OCI-M1 (cell line): Measurements from ENCODE around the gene MOCOS.
"Not testable (repeated sequence)": the region's sequence is repeated elsewhere in the genome, so short reads cannot be mapped to it uniquely, and the experiment has no call there.

ENCODE experiments used
- DNase-seq: peaks from one replicate; lab custom pipeline; 2025; lab: John Stamatoyannopoulos, UW

Gene MOCOS

GRCh38 chr18:36187193-36187825 lies at the start of gene MOCOS:
Gene MOCOS, plus strand, starts transcription at chr18:36187497. Its CDS starts 43 bp downstream, at chr18:36187540.
- DNase-seq = no peak

- no peak for DNase-seq
Measured at GRCh38 chr18:36139245-36139644, 48.1 kb upstream of the MOCOS start.

GRCh38 chr18:36141576-36141975 lies 45.7 kb upstream of the MOCOS start:
- DNase-seq = no peak

DNA sequence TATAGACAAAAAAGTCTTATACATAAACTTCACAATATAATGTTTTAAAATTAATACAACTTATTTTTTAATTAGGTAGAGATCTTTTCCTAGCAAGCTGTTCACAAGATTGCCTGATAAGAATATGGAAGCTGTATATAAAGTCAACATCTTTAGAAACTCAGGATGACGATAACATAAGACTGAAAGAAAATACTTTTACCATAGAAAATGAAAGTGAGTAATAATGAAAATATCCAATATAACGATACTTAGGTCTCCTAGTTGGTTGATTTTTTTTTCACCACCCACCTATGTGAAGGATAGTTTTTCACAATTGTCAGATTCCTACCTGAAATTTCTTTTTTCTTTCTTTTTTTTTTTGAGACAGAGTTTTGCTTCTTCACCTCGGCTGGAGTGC lies 44.5 kb upstream of the MOCOS start:
- DNase-seq = no peak

DNA sequence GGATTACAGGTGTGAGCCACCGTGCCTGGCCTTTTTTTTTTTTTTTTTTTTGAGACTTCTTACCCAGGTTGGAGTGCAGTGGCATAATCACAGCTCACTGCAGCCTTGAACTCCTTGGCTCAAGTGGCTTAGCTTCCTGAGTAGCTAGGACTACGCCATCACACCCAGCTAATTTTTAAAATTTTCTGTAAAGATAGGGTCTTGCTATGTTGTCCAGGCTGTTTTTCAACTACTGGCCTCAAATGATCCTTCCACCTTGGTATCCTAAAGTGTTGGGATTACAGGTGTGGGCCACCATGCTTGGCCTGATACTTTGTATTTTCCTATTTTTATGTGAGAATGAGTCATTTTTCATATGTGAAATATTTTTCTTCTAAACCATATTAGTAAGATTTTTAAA lies 43.9 kb upstream of the MOCOS start:
- no peak for DNase-seq

DNA sequence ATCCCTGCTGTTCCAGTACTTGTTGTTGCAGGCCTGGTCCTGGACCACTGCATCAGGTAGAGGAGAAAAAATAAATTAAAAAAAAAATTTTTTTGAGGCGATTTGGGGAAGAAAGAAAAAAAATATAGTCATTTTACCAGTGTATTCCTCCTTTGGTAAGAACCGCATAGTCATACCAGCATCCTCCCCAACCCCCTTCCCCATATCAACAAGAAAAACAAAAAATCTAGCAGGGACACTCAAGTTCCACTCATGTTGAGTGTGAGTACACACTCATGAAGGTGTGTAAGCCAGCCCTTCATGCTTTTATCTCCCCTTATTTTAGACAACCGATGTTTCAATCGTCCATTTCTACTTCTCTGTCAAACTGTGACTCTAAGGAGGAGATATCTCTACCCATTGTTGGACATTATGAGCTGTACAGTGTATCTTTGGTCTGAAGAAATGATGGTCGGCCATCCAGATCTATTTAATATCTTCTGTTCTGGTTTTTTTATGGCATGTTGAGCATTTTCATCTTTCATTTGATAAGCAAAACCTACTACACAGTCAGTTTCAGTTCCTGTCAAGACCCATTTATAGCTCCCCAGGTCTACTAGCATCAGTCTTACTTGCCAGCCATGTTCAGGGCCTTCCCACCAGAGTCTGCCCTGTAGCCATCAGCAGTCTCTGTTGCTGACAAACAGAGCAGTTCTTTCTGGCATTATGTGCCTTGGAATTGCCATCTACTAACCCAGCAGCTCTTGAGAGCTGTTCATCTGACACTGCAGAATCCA lies 37.6 kb upstream of the MOCOS start:
- DNase-seq = no peak

GRCh38 chr18:36152781-36153180 lies 34.5 kb upstream of the MOCOS start:
- DNase-seq = no peak

DNA sequence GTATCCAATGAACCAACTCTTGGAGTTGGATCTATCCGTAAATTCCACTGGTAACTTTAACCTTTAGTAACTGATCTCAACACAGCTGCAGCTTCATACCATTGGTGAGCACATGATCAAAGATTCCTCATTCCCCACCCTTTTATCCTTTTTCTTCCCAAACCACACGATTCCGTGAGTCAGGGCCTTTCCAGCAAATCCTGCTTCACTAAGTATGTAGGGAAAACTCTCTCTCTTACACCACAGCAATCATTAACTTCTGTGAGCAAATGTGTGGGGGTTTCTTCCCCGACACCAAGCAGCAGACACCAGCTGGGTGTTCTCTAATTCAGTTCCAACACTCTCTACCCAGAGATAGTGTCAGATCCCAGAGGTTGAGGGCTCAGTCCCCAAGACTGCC lies 34.1 kb upstream of the MOCOS start:
- DNase-seq = no peak

DNA sequence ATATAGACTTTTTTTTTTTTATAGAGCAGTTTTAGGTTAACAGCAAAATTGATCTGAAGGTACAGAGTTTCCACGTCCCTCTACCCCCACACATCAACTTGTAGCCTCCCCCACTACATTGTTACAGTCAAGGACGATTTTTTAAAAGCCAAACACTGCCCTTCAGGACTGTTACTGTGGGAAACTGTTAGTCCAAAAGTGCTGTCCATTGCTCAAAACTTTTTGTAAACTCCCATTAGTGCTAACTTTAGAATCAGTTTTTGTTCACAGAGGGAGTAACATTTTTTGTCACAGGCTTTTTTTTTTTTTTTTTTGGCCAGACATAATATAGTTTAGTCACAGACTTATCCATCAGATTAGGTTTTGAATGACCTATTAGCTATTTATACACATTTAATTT lies 33.5 kb upstream of the MOCOS start:
- DNase-seq = no peak

- no peak for DNase-seq
Measured at GRCh38 chr18:36155851-36156757, 31.2 kb upstream of the MOCOS start.

- no peak for DNase-seq
Measured at GRCh38 chr18:36157441-36157840, 29.9 kb upstream of the MOCOS start.

GRCh38 chr18:36158266-36158867 lies 28.9 kb upstream of the MOCOS start:
- DNase-seq = no peak

DNA sequence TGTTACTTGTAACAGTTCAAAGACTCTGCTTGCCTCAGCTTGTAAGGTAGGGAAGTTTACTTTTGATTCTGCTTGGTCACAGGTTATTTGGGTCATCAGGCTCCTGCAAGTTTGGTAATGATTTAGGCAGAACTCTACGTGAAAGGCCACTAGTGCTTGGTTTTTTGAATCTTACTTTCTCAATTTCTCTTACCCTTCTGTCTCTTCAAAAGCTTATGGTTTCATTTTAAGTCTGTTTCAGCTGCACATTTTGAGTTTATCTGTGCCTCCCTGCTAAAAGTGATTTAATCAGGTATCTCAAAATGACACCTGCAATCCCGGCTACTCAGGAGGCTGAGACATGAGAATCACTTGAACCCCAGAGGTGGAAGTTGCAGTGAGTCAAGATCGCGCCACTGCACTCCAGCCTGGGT lies 26.3 kb upstream of the MOCOS start:
- DNase-seq = no peak

GRCh38 chr18:36162981-36163380 lies 24.3 kb upstream of the MOCOS start:
- no peak for DNase-seq

DNA sequence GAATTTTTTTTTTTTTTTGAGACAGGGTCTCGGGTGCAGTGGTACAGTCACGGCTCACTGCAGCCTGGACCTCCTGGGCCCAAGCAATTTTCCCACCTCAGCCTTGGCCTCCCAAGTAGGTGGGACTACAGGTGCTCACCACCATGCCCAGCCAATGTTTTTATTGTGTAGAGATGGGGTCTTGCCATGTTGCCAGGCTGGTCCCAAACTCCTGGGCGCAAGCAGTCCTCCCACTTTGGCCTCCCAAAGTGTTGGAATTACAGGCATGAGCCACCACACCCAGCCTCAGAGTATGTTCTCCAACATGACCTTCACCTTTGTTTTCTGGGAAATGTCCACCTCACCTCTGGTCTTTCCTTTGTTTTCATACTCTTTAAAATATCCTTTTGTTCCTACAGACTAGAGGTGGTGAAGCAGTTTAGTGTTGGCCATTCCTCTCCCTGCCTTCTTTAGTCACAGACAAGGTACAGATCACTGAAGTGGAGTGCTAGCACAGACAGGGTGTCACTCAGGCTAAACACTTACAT lies 19.5 kb upstream of the MOCOS start:
- DNase-seq = no peak

DNA sequence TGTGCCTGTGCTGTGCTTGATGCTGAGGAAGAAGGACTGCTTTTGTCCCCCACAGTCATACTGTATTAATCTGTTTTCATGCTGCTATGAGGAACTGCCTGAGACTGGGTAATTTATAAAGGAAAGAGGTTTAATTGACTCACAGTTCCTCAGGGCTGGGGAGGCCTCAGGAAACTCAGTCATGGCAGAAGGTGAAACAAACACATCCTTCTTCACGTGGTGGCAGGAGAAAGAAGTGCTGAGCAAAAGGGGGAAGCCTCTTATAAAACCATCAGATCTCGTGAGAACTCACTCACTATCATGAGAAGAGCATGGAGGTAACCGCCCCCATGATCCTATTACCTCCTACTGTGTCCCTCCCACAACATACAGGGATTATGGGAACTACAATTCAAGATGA lies 19.0 kb upstream of the MOCOS start:
- not testable (repeated sequence) for DNase-seq

- no peak for DNase-seq
Measured at GRCh38 chr18:36169938-36170337, 17.4 kb upstream of the MOCOS start.

DNA sequence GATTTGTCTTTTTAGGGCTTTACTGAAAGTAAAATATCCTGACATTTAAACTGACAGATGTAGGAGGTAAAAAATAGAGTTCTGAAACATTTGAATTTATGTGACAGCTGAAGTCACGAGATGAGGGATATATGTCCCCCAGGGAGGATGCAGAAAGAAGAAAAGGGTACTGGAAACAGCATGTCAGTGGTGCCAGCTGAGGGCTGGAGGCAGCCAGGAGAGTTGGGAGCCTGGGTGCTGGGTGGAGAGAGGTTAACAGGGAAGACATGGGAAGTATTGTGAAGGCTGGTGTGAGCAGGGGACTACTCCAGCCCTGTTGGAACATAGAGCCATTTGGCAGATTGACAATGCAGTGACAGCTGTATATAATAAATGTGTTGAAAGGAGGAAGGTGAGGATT lies 11.8 kb upstream of the MOCOS start:
- no peak for DNase-seq

DNA sequence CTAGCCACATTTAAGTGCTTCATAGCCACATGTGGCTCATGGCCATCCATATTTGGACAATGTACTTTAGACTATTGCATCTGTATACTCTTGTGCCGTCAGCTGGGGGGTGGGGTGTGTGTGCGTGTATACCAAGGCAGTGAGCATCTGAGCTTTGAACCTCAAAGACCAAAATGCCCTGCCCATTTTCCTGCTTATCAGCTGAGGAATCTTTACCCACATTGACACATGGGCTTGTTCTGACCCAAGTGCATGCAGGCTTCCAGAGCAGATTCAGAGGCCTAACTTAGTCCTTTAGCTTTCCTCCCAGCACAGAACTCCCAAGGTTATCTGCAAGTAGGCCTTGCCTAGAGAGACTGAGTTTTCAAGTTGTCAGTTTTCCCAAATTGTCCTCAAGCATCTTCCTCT lies 11.1 kb upstream of the MOCOS start:
- DNase-seq = no peak

DNA sequence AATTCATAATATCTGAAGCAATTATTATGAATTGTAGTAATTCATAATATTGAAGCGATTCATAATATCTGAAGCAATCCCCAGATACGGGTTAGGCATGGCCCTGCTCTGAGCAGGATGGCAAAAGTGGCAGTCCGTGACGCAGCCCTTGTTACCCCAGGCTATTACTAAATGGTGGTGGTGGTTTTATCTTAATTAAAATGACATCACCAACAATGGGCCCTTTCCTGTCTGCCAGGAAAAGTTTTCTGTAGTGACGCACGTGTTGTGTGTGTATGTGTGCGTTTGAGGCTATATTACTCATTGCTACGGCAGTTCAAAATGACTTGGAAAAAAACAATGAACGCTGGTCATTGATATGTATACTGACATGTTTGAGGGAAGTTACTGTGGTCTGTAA lies 10.6 kb upstream of the MOCOS start:
- no peak for DNase-seq

- DNase-seq = no peak
Measured at GRCh38 chr18:36177913-36178312, 9.4 kb upstream of the MOCOS start.
